ENCODE data around the gene PTDSS2. TPM values are rescaled to one million over a fixed set of nuclear protein-coding genes. Genes with fewer than 3 reads are reported as not detected.
A peak's percentile ranks its signal among the peaks of the same experiment; 100 is the strongest.

Gene PTDSS2
- total RNA-seq, 2 donors from 2014 or later, result 20.6 to 22.5 TPM

GRCh38 chr11:518463-519202 is 68.6 kb downstream of the PTDSS2 start:
- ATAC-seq (replicated peaks in 1 of 2), result peak; percentile 91
- Mint-ChIP-seq H3K27me3 (ENCODE audit: low read depth) (no peaks in the 10 kb centered on the region), H3K36me3 (ENCODE audit: insufficient read depth in 2 of 2) (peaks cover 1 to 10% of the 10 kb centered on the region in 2 donors), H3K4me3 (peak overlapping the region; percentile 81 to 93), H3K9me3 (peaks cover 2% of the 10 kb centered on the region in 2 donors), H3K4me1 (ENCODE audit: low read depth) (peaks cover 9% of the 10 kb centered on the region), H3K27ac (no peak overlapping the region)
- peak; percentile 87 to 93 for DNase-seq

GRCh38 chr11:520428-521176 is 70.5 kb downstream of the PTDSS2 start:
- Mint-ChIP-seq H3K27me3 (ENCODE audit: low read depth) (no peaks in the 10 kb centered on the region), H3K9me3 (peaks cover 2% of the 10 kb centered on the region in 2 donors), H3K27ac (no peak overlapping the region), H3K36me3 (ENCODE audit: insufficient read depth in 2 of 2) (peaks cover 1 to 8% of the 10 kb centered on the region in 2 donors), H3K4me3 (no peak overlapping the region), H3K4me1 (ENCODE audit: low read depth) (peaks cover 9% of the 10 kb centered on the region)
- DNase-seq, result peak in 1 of 2 donors; percentile 45
- ATAC-seq (replicated peaks in 1 of 2), result peak; percentile 14 to 18

DNA sequence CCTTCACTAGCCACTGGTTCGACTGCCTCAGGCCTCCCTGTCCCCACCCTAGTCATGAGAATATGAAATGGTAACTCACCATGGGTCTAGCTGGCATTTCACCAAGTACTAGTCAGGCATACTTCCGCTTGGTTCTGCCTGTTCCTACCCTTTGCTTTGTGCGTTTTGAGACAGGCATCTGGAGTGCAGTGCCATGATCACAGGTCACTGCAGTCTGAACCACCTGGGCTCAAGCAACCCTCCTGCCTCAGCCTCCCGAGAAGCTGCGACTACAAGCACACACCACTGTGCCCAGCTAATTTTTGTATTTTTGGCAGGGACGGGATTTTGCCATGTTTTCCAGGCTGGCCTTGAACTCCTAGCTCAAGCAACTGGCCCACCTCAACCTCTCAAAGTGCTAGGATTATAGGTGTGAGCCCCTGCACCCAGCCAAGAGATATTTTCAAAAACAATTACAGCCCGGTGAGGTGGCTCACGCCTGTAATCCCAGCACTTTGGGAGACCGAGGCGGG is 71.2 kb downstream of the PTDSS2 start:
- peak in 1 of 2 donors; percentile 2 for ATAC-seq (replicated peaks in 1 of 2)
- H3K4me1 Mint-ChIP-seq (ENCODE audit: low read depth), result peaks cover 9% of the 10 kb centered on the region

GRCh38 chr11:526192-526591 is 76.1 kb downstream of the PTDSS2 start:
- DNase-seq, result no peak
- no peak overlapping the region for H3K27ac Mint-ChIP-seq
- H3K4me1 Mint-ChIP-seq (ENCODE audit: low read depth), result no peaks in the 10 kb centered on the region
- ATAC-seq (replicated peaks in 1 of 2), result no peak
- H3K27me3 Mint-ChIP-seq (ENCODE audit: low read depth), result no peaks in the 10 kb centered on the region
- H3K9me3 Mint-ChIP-seq, result no peaks in the 10 kb centered on the region
- no peaks in the 10 kb centered on the region for H3K36me3 Mint-ChIP-seq (ENCODE audit: insufficient read depth in 2 of 2)
- no peak overlapping the region for H3K4me3 Mint-ChIP-seq

More for the DNA sequence above, 71.2 kb downstream of the PTDSS2 start:
- peaks cover 1 to 5% of the 10 kb centered on the region in 2 donors for H3K36me3 Mint-ChIP-seq (ENCODE audit: insufficient read depth in 2 of 2)
- H3K27ac Mint-ChIP-seq, result no peak overlapping the region
- no peak overlapping the region for H3K4me3 Mint-ChIP-seq
- H3K27me3 Mint-ChIP-seq (ENCODE audit: low read depth), result no peaks in the 10 kb centered on the region
- H3K9me3 Mint-ChIP-seq, result peaks cover 2% of the 10 kb centered on the region in 2 donors
- no peak for DNase-seq

GRCh38 chr11:528166-528814 is 78.2 kb downstream of the PTDSS2 start:
- no peaks in the 10 kb centered on the region for H3K4me1 Mint-ChIP-seq (ENCODE audit: low read depth)
- DNase-seq (no peak), ATAC-seq (replicated peaks in 1 of 2) (no peak)
- H3K27me3 Mint-ChIP-seq (ENCODE audit: low read depth), result no peaks in the 10 kb centered on the region
- H3K36me3 Mint-ChIP-seq (ENCODE audit: insufficient read depth in 2 of 2), result peaks cover 0 to 2% of the 10 kb centered on the region in 2 donors
- no peak overlapping the region for H3K27ac Mint-ChIP-seq
- H3K9me3 Mint-ChIP-seq, result no peaks in the 10 kb centered on the region
- no peak overlapping the region for H3K4me3 Mint-ChIP-seq

DNA sequence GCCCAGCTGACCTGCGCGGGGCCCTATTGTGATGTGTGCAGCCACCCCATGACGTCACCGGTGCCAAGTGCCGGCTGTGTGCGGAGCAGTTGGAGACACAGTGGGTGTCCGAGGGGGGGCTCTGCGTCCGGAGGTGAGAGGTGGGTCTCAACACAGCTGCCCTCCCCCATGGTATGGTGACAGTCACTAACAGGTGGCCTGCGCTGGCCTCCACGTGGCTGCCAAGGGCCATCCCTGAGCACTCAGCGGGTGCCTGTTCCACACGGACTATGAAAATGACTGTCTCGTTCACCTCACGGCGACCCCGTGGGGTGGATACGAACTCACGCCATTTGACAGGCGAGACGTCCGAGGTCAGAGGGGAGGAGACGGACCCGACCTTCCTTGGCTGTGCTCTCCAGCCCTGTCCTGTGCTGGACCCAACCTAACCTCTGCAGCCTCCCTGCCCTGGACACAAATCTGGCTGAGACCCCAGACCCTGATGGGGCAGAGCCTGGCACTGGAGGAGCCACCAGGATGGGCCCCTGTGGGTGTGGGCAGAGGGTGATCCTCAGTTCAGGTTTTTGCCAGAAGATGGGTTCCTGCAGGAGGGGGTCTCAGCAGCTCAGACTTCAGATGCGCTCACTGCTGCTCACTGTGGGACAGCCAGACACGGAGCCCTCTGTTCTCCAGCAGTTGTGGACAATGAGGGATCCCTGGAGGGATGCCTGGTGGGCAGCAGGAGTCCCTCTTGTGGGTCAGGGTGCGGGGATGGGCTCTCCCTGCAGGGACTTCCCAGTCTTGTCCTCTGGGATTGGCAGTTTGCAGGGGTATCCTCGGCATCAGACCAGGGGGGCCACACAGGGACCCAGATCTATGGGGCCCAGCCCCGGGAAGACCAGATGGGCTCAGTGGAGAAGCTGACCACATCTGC is 79.0 kb downstream of the PTDSS2 start:
- peaks cover 0 to 2% of the 10 kb centered on the region in 2 donors for H3K36me3 Mint-ChIP-seq (ENCODE audit: insufficient read depth in 2 of 2)
- no peaks in the 10 kb centered on the region for H3K9me3 Mint-ChIP-seq
- DNase-seq (no peak), ATAC-seq (replicated peaks in 1 of 2) (no peak)
- H3K4me3 Mint-ChIP-seq, result no peak overlapping the region
- H3K27me3 Mint-ChIP-seq (ENCODE audit: low read depth), result no peaks in the 10 kb centered on the region
- no peaks in the 10 kb centered on the region for H3K4me1 Mint-ChIP-seq (ENCODE audit: low read depth)
- no peak overlapping the region for H3K27ac Mint-ChIP-seq

GRCh38 chr11:529728-530411 is 79.8 kb downstream of the PTDSS2 start:
- H3K4me3 Mint-ChIP-seq, result no peak overlapping the region
- no peaks in the 10 kb centered on the region for H3K9me3 Mint-ChIP-seq
- no peak for ATAC-seq (replicated peaks in 1 of 2)

DNA sequence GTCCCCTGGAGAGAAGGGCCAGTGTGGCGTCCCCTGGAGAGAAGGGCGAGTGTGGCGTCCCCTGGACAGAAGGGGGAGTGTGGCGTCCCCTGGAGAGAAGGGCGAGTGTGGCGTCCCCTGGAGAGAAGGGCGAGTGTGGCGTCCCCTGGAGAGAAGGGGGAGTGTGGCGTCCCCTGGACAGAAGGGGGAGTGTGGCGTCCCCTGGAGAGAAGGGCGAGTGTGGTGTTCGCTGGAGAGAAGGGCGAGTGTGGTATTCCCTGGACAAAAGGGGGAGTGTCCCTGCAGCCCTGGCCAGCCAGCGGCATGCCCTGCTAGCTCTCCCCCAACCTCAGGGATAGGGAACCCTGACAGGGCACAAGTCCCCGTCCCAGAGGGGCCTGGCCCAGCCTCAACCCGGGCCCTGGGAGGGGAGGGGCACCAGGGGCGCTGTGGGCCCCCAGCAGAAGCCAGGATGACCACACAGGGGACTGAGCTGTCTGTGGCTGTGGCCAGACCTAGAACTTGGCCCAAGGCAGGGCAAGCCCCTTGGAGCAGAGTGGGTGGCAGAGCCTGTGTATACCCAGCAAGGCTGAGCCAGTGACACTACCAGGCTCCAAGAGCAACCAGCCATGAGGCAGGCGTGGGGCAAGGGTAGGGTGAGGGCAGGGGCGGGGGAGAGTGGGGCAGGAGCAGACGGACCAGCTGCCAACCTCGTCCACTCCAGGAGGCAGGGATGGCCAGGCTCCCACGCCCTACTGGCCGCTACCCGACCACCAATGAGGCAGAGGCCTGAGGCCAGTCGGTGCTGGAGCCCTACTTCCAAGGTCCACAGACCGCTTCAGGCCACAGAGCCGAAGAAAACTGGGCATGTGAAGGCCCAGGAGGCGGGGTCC is 81.1 kb downstream of the PTDSS2 start:
- Mint-ChIP-seq H3K4me1 (ENCODE audit: low read depth) (peaks cover 3% of the 10 kb centered on the region), H3K9me3 (no peaks in the 10 kb centered on the region), H3K4me3 (no peak overlapping the region), H3K27ac (no peak overlapping the region), H3K27me3 (ENCODE audit: low read depth) (no peaks in the 10 kb centered on the region), H3K36me3 (ENCODE audit: insufficient read depth in 2 of 2) (peaks cover 0 to 2% of the 10 kb centered on the region in 2 donors)
- no peak for DNase-seq
- no peak for ATAC-seq (replicated peaks in 1 of 2)

More at GRCh38 chr11:529728-530411, 79.8 kb downstream of the PTDSS2 start:
- Mint-ChIP-seq H3K27ac (no peak overlapping the region), H3K36me3 (ENCODE audit: insufficient read depth in 2 of 2) (peaks cover 0 to 2% of the 10 kb centered on the region in 2 donors), H3K4me1 (ENCODE audit: low read depth) (no peaks in the 10 kb centered on the region), H3K27me3 (ENCODE audit: low read depth) (no peaks in the 10 kb centered on the region)
- no peak for DNase-seq

- peak overlapping the region in 1 of 2 donors; percentile 24 for H3K4me3 Mint-ChIP-seq
- no peak for ATAC-seq (replicated peaks in 1 of 2)
- peaks cover 6% of the 10 kb centered on the region for H3K4me1 Mint-ChIP-seq (ENCODE audit: low read depth)
- no peaks in the 10 kb centered on the region for H3K27me3 Mint-ChIP-seq (ENCODE audit: low read depth)
- no peak for DNase-seq
- peaks cover 0 to 2% of the 10 kb centered on the region in 2 donors for H3K36me3 Mint-ChIP-seq (ENCODE audit: insufficient read depth in 2 of 2)
- H3K9me3 Mint-ChIP-seq, result no peaks in the 10 kb centered on the region
- no peak overlapping the region for H3K27ac Mint-ChIP-seq
Measured at GRCh38 chr11:531919-532526, 81.9 kb downstream of the PTDSS2 start.

DNA sequence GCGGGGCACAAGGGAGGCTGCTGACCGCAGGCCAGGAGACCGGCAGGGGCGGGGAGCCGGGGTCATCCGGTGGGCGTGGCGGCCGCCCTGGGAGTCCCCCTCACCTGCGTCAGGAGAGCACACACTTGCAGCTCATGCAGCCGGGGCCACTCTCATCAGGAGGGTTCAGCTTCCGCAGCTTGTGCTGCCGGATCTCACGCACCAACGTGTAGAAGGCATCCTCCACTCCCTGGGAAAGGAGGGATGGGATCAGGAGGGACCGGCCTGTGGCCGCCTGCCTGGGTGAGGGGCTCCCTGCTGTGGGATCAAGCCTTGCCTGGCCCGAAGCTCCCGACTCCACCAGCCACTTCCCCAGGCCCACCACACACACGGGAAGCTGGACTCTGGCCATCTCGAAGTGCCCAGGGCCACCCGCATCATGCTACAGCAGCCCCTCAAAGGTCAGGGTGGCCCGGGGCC is 82.5 kb downstream of the PTDSS2 start:
- peaks cover 6% of the 10 kb centered on the region for H3K4me1 Mint-ChIP-seq (ENCODE audit: low read depth)
- ATAC-seq (replicated peaks in 1 of 2), result no peak
- H3K27ac Mint-ChIP-seq, result no peak overlapping the region
- no peaks in the 10 kb centered on the region for H3K9me3 Mint-ChIP-seq
- no peaks in the 10 kb centered on the region for H3K27me3 Mint-ChIP-seq (ENCODE audit: low read depth)
- no peak for DNase-seq
- H3K4me3 Mint-ChIP-seq, result no peak overlapping the region
- peaks cover 0 to 2% of the 10 kb centered on the region in 2 donors for H3K36me3 Mint-ChIP-seq (ENCODE audit: insufficient read depth in 2 of 2)
